Stimulated activated CD8-positive, alpha-beta memory T cell treated with anti-CD3 and anti-CD28 coated beads, Interleukin-7, amount 100 ng/mL, for 1 hour (primary cell): Measurements from ENCODE around the gene FMOD.

Source experiments
- DNase-seq, 2 donors: peaks; one replicate each; pipeline ENCODE4 v3.0.0-alpha.2; 2020; ENCODE audit warnings: low read depth in 2 of 2

FMOD gene

GRCh38 chr1:203351037-203351625 lies at the start of gene FMOD:
Gene FMOD (minus strand): TSS chr1:203351122. CDS start chr1:203348270, 2,852 bp downstream.
- DNase-seq: no peak

GRCh38 chr1:203396595-203397194 lies 45.8 kb upstream of the FMOD start:
- no peak for DNase-seq

- DNase-seq: no peak
These were observed 44.8 kb upstream of the FMOD start for GRCh38 chr1:203395751-203396150.

GRCh38 chr1:203390298-203390697 lies 39.4 kb upstream of the FMOD start:
- no peak for DNase-seq

GRCh38 chr1:203388683-203389082 lies 37.8 kb upstream of the FMOD start:
- DNase-seq: no peak

- no peak for DNase-seq
These were observed 31.1 kb upstream of the FMOD start for GRCh38 chr1:203382026-203382425.

GRCh38 chr1:203381151-203381751 lies 30.3 kb upstream of the FMOD start:
- DNase-seq: no peak

- no peak for DNase-seq
These were observed 29.7 kb upstream of the FMOD start for GRCh38 chr1:203380420-203381150.

- no peak for DNase-seq
These were observed 28.9 kb upstream of the FMOD start for GRCh38 chr1:203379825-203380224.

- DNase-seq: no peak
These were observed 27.8 kb upstream of the FMOD start for GRCh38 chr1:203378556-203379245.

GRCh38 chr1:203373991-203374390 lies 23.1 kb upstream of the FMOD start:
- DNase-seq: no peak

- no peak for DNase-seq
These were observed 22.1 kb upstream of the FMOD start for GRCh38 chr1:203373002-203373401.

- DNase-seq: no peak
These were observed 20.4 kb upstream of the FMOD start for GRCh38 chr1:203371288-203371687.

GRCh38 chr1:203369666-203370065 lies 18.7 kb upstream of the FMOD start:
- DNase-seq: no peak

GRCh38 chr1:203368624-203369451 lies 17.9 kb upstream of the FMOD start:
- no peak for DNase-seq

- no peak for DNase-seq
These were observed 16.1 kb upstream of the FMOD start for GRCh38 chr1:203367057-203367456.

- DNase-seq: no peak
These were observed 15.6 kb upstream of the FMOD start for GRCh38 chr1:203366476-203366875.

- DNase-seq: no peak
These were observed 13.9 kb upstream of the FMOD start for GRCh38 chr1:203364806-203365205.

- DNase-seq: no peak
These were observed 13.3 kb upstream of the FMOD start for GRCh38 chr1:203364094-203364801.

- DNase-seq: no peak
These were observed 11.8 kb upstream of the FMOD start for GRCh38 chr1:203362720-203363025.
